ENCODE measurements around the gene CPVL. TPM values are rescaled to one million over a fixed set of nuclear protein-coding genes. Genes with fewer than 3 reads are reported as not detected.

The CPVL gene
- total RNA-seq, 1 experiment from 2014 or later, result 62.7 TPM

GRCh38 chr7:29149036-29149435 is 2.7 kb upstream of the CPVL start:
- no peak overlapping the region for H3K27ac Mint-ChIP-seq (ENCODE audit: unreplicated experiment)
- no peaks in the 10 kb centered on the region for H3K27me3 Mint-ChIP-seq (ENCODE audit: unreplicated experiment)
- CTCF ChIA-PET, result interaction anchor here (0.5 to 0.6 kb wide), 2 partner anchors 14 to 48 kb away, joined by 3 to 4 read pairs; no protein-coding TSS in a partner anchor
- BruUV-seq (replicated peaks), result no TSS peak
- H3K4me3 Mint-ChIP-seq (ENCODE audit: low read depth, unreplicated experiment), result no peak overlapping the region
- intact Hi-C loops (cut with micrococcal nuclease; ENCODE audit: unreplicated experiment), result no loop called here
- TF ChIP-seq CTCF (IDR thresholded peaks at IDR 0.05; ENCODE audit: unreplicated experiment), result no peak
- peaks cover 16% of the 10 kb centered on the region for H3K4me1 Mint-ChIP-seq (ENCODE audit: low read depth, unreplicated experiment)
- peaks cover 16% of the 10 kb centered on the region for H3K36me3 Mint-ChIP-seq (ENCODE audit: insufficient read depth, unreplicated experiment)
- no peaks in the 10 kb centered on the region for H3K9me3 Mint-ChIP-seq (ENCODE audit: low read depth, unreplicated experiment)
- no peak for DNase-seq

- CTCF ChIA-PET, result no interaction called here
Observed at GRCh38 chr7:29147821-29148220, 1.5 kb upstream of the CPVL start.

GRCh38 chr7:29146888-29147609 is 712 bp upstream of the CPVL start:
- intact Hi-C loops (cut with micrococcal nuclease; ENCODE audit: unreplicated experiment), result no loop called here
- TF ChIP-seq CTCF (IDR thresholded peaks at IDR 0.05; ENCODE audit: unreplicated experiment), result no peak
- peaks cover 29% of the 10 kb centered on the region for H3K4me1 Mint-ChIP-seq (ENCODE audit: low read depth, unreplicated experiment)
- TSS peak; percentile 54 for BruUV-seq (replicated peaks)
- CTCF ChIA-PET, result interaction anchor here (1.0 to 2.6 kb wide), 3 partner anchors 33 to 223 kb away, joined by 3 to 11 read pairs (median 3); no protein-coding TSS in a partner anchor
- no peaks in the 10 kb centered on the region for H3K27me3 Mint-ChIP-seq (ENCODE audit: unreplicated experiment)
- H3K4me3 Mint-ChIP-seq (ENCODE audit: low read depth, unreplicated experiment), result peak overlapping the region; percentile 99
- peaks cover 16% of the 10 kb centered on the region for H3K36me3 Mint-ChIP-seq (ENCODE audit: insufficient read depth, unreplicated experiment)
- DNase-seq, result peak; percentile 57
- H3K9me3 Mint-ChIP-seq (ENCODE audit: low read depth, unreplicated experiment), result no peaks in the 10 kb centered on the region
- H3K27ac Mint-ChIP-seq (ENCODE audit: unreplicated experiment), result peak overlapping the region; percentile 72

More at GRCh38 chr7:29147821-29148220, 1.5 kb upstream of the CPVL start:
- BruUV-seq (replicated peaks), result no TSS peak
- TF ChIP-seq CTCF (IDR thresholded peaks at IDR 0.05; ENCODE audit: unreplicated experiment), result no peak
- Mint-ChIP-seq H3K4me1 (ENCODE audit: low read depth, unreplicated experiment) (peaks cover 22% of the 10 kb centered on the region), H3K9me3 (ENCODE audit: low read depth, unreplicated experiment) (no peaks in the 10 kb centered on the region), H3K27me3 (ENCODE audit: unreplicated experiment) (no peaks in the 10 kb centered on the region), H3K27ac (ENCODE audit: unreplicated experiment) (no peak overlapping the region), H3K4me3 (ENCODE audit: low read depth, unreplicated experiment) (no peak overlapping the region), H3K36me3 (ENCODE audit: insufficient read depth, unreplicated experiment) (peaks cover 16% of the 10 kb centered on the region)
- no peak for DNase-seq
- intact Hi-C loops (cut with micrococcal nuclease; ENCODE audit: unreplicated experiment), result no loop called here

GRCh38 chr7:29145553-29146056 is 732 bp downstream of the CPVL start:
- Mint-ChIP-seq H3K27ac (ENCODE audit: unreplicated experiment) (peak overlapping the region; percentile 72), H3K4me1 (ENCODE audit: low read depth, unreplicated experiment) (peaks cover 41% of the 10 kb centered on the region), H3K36me3 (ENCODE audit: insufficient read depth, unreplicated experiment) (peaks cover 16% of the 10 kb centered on the region), H3K4me3 (ENCODE audit: low read depth, unreplicated experiment) (peak overlapping the region; percentile 99), H3K9me3 (ENCODE audit: low read depth, unreplicated experiment) (no peaks in the 10 kb centered on the region), H3K27me3 (ENCODE audit: unreplicated experiment) (no peaks in the 10 kb centered on the region)
- CTCF ChIA-PET, result interaction anchor here (1.3 to 2.6 kb wide), 2 partner anchors 32 to 189 kb away, joined by 3 to 11 read pairs; no protein-coding TSS in a partner anchor
- intact Hi-C loops (cut with micrococcal nuclease; ENCODE audit: unreplicated experiment), result no loop called here
- no TSS peak for BruUV-seq (replicated peaks)
- TF ChIP-seq CTCF (IDR thresholded peaks at IDR 0.05; ENCODE audit: unreplicated experiment), result no peak
- DNase-seq, result no peak

Data from Calu3 (cell line).